ENCODE measurements around the gene EPS8L3.

- TF ChIP-seq CTCF (IDR thresholded peaks at IDR 0.05) = no peak
- TF ChIP-seq POLR2AphosphoS5 (IDR thresholded peaks at IDR 0.05; ENCODE audit: low read depth, low read length) = no peak
These were observed 38.2 kb downstream of the EPS8L3 start for GRCh38 chr1:109725510-109725909.
